Mesenchymal stem cell (in vitro differentiated cells and primary cell): ENCODE data around the gene PRIM1.
A peak's percentile ranks its signal among the peaks of the same experiment; 100 is the strongest.

Experiments used
- DNase-seq: peaks from one replicate; pipeline ENCODE4 v3.0.0-alpha.2; 2013
- H2AFZ ChIP-seq: one replicate; pipeline ENCODE4 v1.6.1; 2013; ENCODE audit warnings: low read depth, mild to moderate bottlenecking, control low read depth, inconsistent platforms, low read length, moderate library complexity
- H2AK5ac ChIP-seq: 2 replicates; pipeline ENCODE4 v1.6.1; 2013; ENCODE audit warnings: low read length, moderate library complexity, mild to moderate bottlenecking, inconsistent platforms; ENCODE audit not compliant: severe bottlenecking
- H2BK120ac ChIP-seq: one replicate; pipeline ENCODE4 v1.6.1; 2013; ENCODE audit warnings: low read depth, mild to moderate bottlenecking, inconsistent platforms, low read length, moderate library complexity
- H2BK12ac ChIP-seq, 2 experiments: one replicate each; pipeline ENCODE4 v1.6.1; 2013; ENCODE audit warnings: inconsistent platforms in 2 of 2, low read length in 2 of 2, mild to moderate bottlenecking in 2 of 2, moderate library complexity in 2 of 2, control low read depth in 1 of 2
- H2BK15ac ChIP-seq: one replicate; pipeline ENCODE4 v1.6.1; 2013; ENCODE audit warnings: mild to moderate bottlenecking, low read depth, inconsistent platforms; ENCODE audit not compliant: poor library complexity, severe bottlenecking
- H2BK5ac ChIP-seq: 2 replicates; pipeline ENCODE4 v1.6.1; 2013; ENCODE audit warnings: low read depth, mild to moderate bottlenecking, low read length, control low read depth, inconsistent platforms; ENCODE audit not compliant: poor library complexity, severe bottlenecking
- H3K14ac ChIP-seq, 2 experiments: one replicate each; pipeline ENCODE4 v1.6.1; 2013; ENCODE audit warnings: inconsistent platforms in 2 of 2, low read length in 2 of 2, control low read depth in 1 of 2, mild to moderate bottlenecking in 1 of 2, moderate library complexity in 1 of 2
- H3K18ac ChIP-seq, 2 experiments: one replicate each; pipeline ENCODE4 v1.6.1; 2013; ENCODE audit warnings: inconsistent platforms in 2 of 2, low read length in 2 of 2, control low read depth in 1 of 2, low read depth in 1 of 2, mild to moderate bottlenecking in 1 of 2
- H3K23ac ChIP-seq, 2 experiments: one replicate each; pipeline ENCODE4 v1.6.1; 2013; ENCODE audit warnings: inconsistent platforms in 2 of 2, low read length in 2 of 2, mild to moderate bottlenecking in 2 of 2, moderate library complexity in 2 of 2, control low read depth in 1 of 2
- H3K27ac ChIP-seq: 2 replicates; pipeline ENCODE4 v1.5.1; 2013; ENCODE audit warnings: mild to moderate bottlenecking, moderate library complexity, low read length, control low read depth, inconsistent platforms; ENCODE audit not compliant: poor library complexity, severe bottlenecking
- H3K27me3 ChIP-seq, 2 experiments: 2 replicates each; pipeline versions ENCODE4 v1.6.1 to v1.7.0; 2013; ENCODE audit warnings: low read length in 2 of 2, mild to moderate bottlenecking in 2 of 2, moderate library complexity in 2 of 2, control low read depth in 1 of 2, inconsistent platforms in 1 of 2; ENCODE audit not compliant: control insufficient read depth in 1 of 2, insufficient read depth in 1 of 2
- H3K36me3 ChIP-seq, 2 experiments: 2 replicates each; pipeline versions ENCODE4 v1.6.1 to v1.7.0; 2013; ENCODE audit warnings: low read length in 2 of 2, control low read depth in 1 of 2, inconsistent platforms in 1 of 2, low read depth in 1 of 2, mild to moderate bottlenecking in 1 of 2; ENCODE audit not compliant: insufficient read depth in 2 of 2, control insufficient read depth in 1 of 2
- H3K4ac ChIP-seq, 2 experiments: one replicate each; pipeline ENCODE4 v1.6.1; 2013; ENCODE audit warnings: inconsistent platforms in 2 of 2, low read length in 2 of 2, mild to moderate bottlenecking in 2 of 2, moderate library complexity in 2 of 2, control low read depth in 1 of 2, low read depth in 1 of 2
- H3K4me1 ChIP-seq: 2 replicates; pipeline ENCODE4 v1.6.1; 2013; ENCODE audit warnings: low read depth, low read length, control low read depth; ENCODE audit not compliant: control insufficient read depth, insufficient read depth
- H3K4me2 ChIP-seq: 2 replicates; pipeline ENCODE4 v1.6.1; 2013; ENCODE audit warnings: low read length, mild to moderate bottlenecking, inconsistent platforms; ENCODE audit not compliant: poor library complexity, severe bottlenecking
- H3K4me3 ChIP-seq, 2 experiments: 2 replicates each; pipeline versions ENCODE4 v1.5.1 to v1.7.0; 2013; ENCODE audit warnings: low read length in 2 of 2, mild to moderate bottlenecking in 2 of 2, control low read depth in 1 of 2, low read depth in 1 of 2; ENCODE audit not compliant: insufficient read depth in 1 of 2
- H3K79me1 ChIP-seq: replicated peaks from 2 replicates; pipeline ENCODE4 v1.6.1; 2013; ENCODE audit warnings: mild to moderate bottlenecking, control low read depth, low read length, inconsistent platforms; ENCODE audit not compliant: poor library complexity, severe bottlenecking
- H3K9ac ChIP-seq: 2 replicates; pipeline ENCODE4 v1.7.0; 2013; ENCODE audit warnings: mild to moderate bottlenecking, low read length, moderate library complexity
- H3K9me3 ChIP-seq: 2 replicates; pipeline ENCODE4 v1.7.0; 2013; ENCODE audit warnings: mild to moderate bottlenecking, low read length; ENCODE audit not compliant: control insufficient read depth
- H4K8ac ChIP-seq: one replicate; pipeline ENCODE4 v1.6.1; 2013; ENCODE audit warnings: inconsistent platforms, mild to moderate bottlenecking, low read length, moderate library complexity
- H4K91ac ChIP-seq: one replicate; pipeline ENCODE4 v1.6.1; 2013; ENCODE audit warnings: mild to moderate bottlenecking, low read length, inconsistent platforms
- WGBS: methylation state at CpG from one replicate; pipeline ENCODE4 v1.1.7; 2013; ENCODE audit warnings: mixed read lengths; 5-methylcytosine and 5-hydroxymethylcytosine counted together

The PRIM1 gene

GRCh38 chr12:56725723-56726102, 26.4 kb downstream of the PRIM1 start:
- Histone ChIP-seq H3K27me3 (no peaks in the 10 kb centered on the region), H3K4me1 (peaks cover 10% of the 10 kb centered on the region), H2AFZ (no peak overlapping the region), H2BK5ac (no peak overlapping the region), H3K27ac (peak overlapping the region; percentile 97), H3K9me3 (no peaks in the 10 kb centered on the region), H2BK15ac (no peak overlapping the region), H3K36me3 (peaks cover 10 to 31% of the 10 kb centered on the region in 2 experiments), H3K23ac (no peak overlapping the region), H2AK5ac (no peak overlapping the region), H3K4ac (no peak overlapping the region), H3K4me3 (peak overlapping the region in 1 of 2 experiments; percentile 97), H3K14ac (no peak overlapping the region), H3K79me1 (no peaks in the 10 kb centered on the region), H2BK12ac (no peak overlapping the region), H4K8ac (no peak overlapping the region), H3K18ac (no peak overlapping the region), H3K9ac (peak overlapping the region; percentile 98), H2BK120ac (no peak overlapping the region), H4K91ac (no peak overlapping the region), H3K4me2 (peak overlapping the region; percentile 47)
- WGBS = 45% methylated on average over 7 of the region's 7 CpGs
- no peak for DNase-seq

- H2BK120ac ChIP-seq = peak within 1 kb of the TSS; percentile 1
- H3K36me3 ChIP-seq = peaks cover 14 to 37% of the 10 kb centered on the region in 2 experiments
- peak within 1 kb of the TSS; percentile 81 for H2AK5ac ChIP-seq
- peak within 1 kb of the TSS; percentile 49 to 99 for H3K4ac ChIP-seq
- H4K8ac ChIP-seq = peak within 1 kb of the TSS; percentile 89
- H3K9ac ChIP-seq = peak within 1 kb of the TSS; percentile 98
- peak within 1 kb of the TSS; percentile 85 for H4K91ac ChIP-seq
- H3K27ac ChIP-seq = peak within 1 kb of the TSS; percentile 97
- H3K23ac ChIP-seq = peak within 1 kb of the TSS in 1 of 2 experiments; percentile 23
- H2BK5ac ChIP-seq = peak within 1 kb of the TSS; percentile 91
- peak within 1 kb of the TSS; percentile 88 for H2BK15ac ChIP-seq
- peak within 1 kb of the TSS; percentile 95 for H3K4me2 ChIP-seq
- peak within 1 kb of the TSS in 1 of 2 experiments; percentile 6 for H2BK12ac ChIP-seq
- peaks cover 10% of the 10 kb centered on the region for H3K4me1 ChIP-seq
- H3K9me3 ChIP-seq = no peaks in the 10 kb centered on the region
- H3K18ac ChIP-seq = peak within 1 kb of the TSS; percentile 83 to 91
- H2AFZ ChIP-seq = no peak within 1 kb of the TSS
- no peaks in the 10 kb centered on the region for H3K27me3 ChIP-seq
- peak; percentile 99 for DNase-seq
- WGBS = 1% methylated on average over 45 of the region's 46 CpGs
- H3K79me1 ChIP-seq = no peaks in the 10 kb centered on the region
- peak within 1 kb of the TSS in 1 of 2 experiments; percentile 89 for H3K14ac ChIP-seq
- H3K4me3 ChIP-seq = peak within 1 kb of the TSS; percentile 67 to 97
Observed at GRCh38 chr12:56724972-56725722, 27.0 kb downstream of the PRIM1 start, which contains the start of gene NACA. Gene NACA (minus strand): TSS chr12:56725299. CDS start chr12:56724521, 778 bp downstream.

GRCh38 chr12:56724701-56724971, 27.5 kb downstream of the PRIM1 start:
- Histone ChIP-seq H3K4me2 (peak overlapping the region; percentile 95), H2BK120ac (peak overlapping the region; percentile 1), H3K9me3 (no peaks in the 10 kb centered on the region), H3K36me3 (peaks cover 19 to 42% of the 10 kb centered on the region in 2 experiments), H3K27me3 (no peaks in the 10 kb centered on the region), H3K4me1 (peaks cover 10% of the 10 kb centered on the region), H3K14ac (peak overlapping the region in 1 of 2 experiments; percentile 89), H3K4ac (peak overlapping the region; percentile 49 to 99), H3K79me1 (no peaks in the 10 kb centered on the region), H4K8ac (peak overlapping the region; percentile 89), H3K18ac (peak overlapping the region; percentile 83 to 91), H2BK12ac (peak overlapping the region in 1 of 2 experiments; percentile 6), H2BK5ac (peak overlapping the region; percentile 91), H2AK5ac (peak overlapping the region; percentile 81), H3K23ac (peak overlapping the region in 1 of 2 experiments; percentile 23), H3K9ac (peak overlapping the region; percentile 98), H2AFZ (no peak overlapping the region), H4K91ac (peak overlapping the region; percentile 85), H3K4me3 (peak overlapping the region; percentile 67 to 97), H2BK15ac (no peak overlapping the region), H3K27ac (peak overlapping the region; percentile 97)
- WGBS = 0% methylated on average over 9 of the region's 9 CpGs
- DNase-seq = peak; percentile 24

- peak overlapping the region; percentile 1 for H2BK120ac ChIP-seq
Observed at GRCh38 chr12:56723889-56724700, 28.0 kb downstream of the PRIM1 start.

More at GRCh38 chr12:56723889-56724700, 28.0 kb downstream of the PRIM1 start:
- Histone ChIP-seq H3K4me2 (peak overlapping the region; percentile 95), H4K91ac (no peak overlapping the region), H3K4me3 (peak overlapping the region; percentile 67 to 97), H3K36me3 (peaks cover 24 to 48% of the 10 kb centered on the region in 2 experiments), H3K4ac (peak overlapping the region; percentile 49 to 99), H3K79me1 (no peaks in the 10 kb centered on the region), H3K14ac (peak overlapping the region in 1 of 2 experiments; percentile 89), H4K8ac (no peak overlapping the region), H3K9me3 (no peaks in the 10 kb centered on the region), H2AFZ (no peak overlapping the region), H3K27ac (peak overlapping the region; percentile 97), H3K23ac (no peak overlapping the region), H2AK5ac (peak overlapping the region; percentile 81), H3K4me1 (peaks cover 10% of the 10 kb centered on the region), H2BK12ac (no peak overlapping the region), H3K27me3 (no peaks in the 10 kb centered on the region), H2BK15ac (no peak overlapping the region), H3K9ac (peak overlapping the region; percentile 98), H3K18ac (peak overlapping the region in 1 of 2 experiments; percentile 91), H2BK5ac (no peak overlapping the region)
- DNase-seq = peak; percentile 86
- WGBS = 4% methylated on average over 10 of the region's 14 CpGs
